ENCODE results near the gene LRMDA.

Gene LRMDA

DNA sequence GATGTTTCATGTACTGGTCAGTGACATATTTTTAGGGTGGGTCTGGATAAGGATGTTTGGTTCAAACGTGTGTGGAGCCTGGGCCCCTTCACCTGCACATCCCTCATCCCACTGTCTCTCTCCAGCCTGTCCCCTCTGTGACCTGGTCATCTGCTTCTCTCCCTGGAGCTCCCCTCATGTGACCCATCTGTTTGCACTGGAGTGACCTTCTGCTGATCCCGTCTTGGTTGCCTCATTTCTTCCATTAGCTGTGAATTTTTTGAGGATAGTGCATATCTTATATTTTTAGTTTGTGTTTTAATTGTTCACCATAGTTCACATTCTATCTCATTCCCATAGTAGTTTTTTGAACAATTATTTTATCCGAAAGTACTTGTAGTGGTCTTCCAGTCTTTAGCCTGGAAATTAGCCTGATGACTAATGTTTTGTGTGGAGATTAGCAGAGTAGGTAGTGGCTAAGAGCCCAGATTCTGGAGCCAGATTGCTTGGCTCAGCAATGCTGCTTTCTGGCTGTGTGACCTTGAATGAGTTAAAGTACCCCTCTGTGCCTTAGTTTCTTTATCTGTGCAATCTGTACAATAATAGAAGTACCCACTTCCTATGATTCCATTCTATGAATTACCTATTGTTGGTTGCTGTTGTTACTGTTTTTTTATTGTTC lies 224.5 kb downstream of the LRMDA start:
- H3K4me3 ChIP-seq (ENCODE audit: low read depth, low read length), result no peak overlapping the region
- no peak for DNase-seq (ENCODE audit: low read depth)
- TF ChIP-seq, protein P1, sequence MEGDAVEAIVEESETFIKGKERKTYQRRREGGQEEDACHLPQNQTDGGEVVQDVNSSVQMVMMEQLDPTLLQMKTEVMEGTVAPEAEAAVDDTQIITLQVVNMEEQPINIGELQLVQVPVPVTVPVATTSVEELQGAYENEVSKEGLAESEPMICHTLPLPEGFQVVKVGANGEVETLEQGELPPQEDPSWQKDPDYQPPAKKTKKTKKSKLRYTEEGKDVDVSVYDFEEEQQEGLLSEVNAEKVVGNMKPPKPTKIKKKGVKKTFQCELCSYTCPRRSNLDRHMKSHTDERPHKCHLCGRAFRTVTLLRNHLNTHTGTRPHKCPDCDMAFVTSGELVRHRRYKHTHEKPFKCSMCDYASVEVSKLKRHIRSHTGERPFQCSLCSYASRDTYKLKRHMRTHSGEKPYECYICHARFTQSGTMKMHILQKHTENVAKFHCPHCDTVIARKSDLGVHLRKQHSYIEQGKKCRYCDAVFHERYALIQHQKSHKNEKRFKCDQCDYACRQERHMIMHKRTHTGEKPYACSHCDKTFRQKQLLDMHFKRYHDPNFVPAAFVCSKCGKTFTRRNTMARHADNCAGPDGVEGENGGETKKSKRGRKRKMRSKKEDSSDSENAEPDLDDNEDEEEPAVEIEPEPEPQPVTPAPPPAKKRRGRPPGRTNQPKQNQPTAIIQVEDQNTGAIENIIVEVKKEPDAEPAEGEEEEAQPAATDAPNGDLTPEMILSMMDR (IDR thresholded peaks at IDR 0.05; ENCODE audit: low read depth, low read length, missing control alignments), result no peak

DNA sequence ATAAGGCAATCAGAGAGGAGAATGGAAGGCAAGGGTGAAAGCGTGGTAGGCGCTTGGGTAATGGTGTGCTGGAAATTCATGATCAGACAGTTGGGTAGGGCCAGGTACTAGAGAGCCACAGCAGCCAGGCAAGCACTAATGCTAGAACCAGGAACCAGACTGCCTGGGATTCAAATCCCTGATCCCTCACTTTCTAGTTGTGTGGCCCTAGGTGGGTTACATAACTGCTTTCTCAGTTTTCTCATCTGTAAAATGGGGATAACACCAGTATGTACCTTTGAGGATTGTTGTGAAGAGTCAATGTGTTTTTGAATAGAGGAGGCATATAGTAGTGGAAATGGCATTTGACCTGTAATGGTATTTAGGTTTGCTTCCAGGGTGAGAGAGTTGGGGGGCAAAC lies 225.9 kb downstream of the LRMDA start:
- TF ChIP-seq, protein P1 (IDR thresholded peaks at IDR 0.05; ENCODE audit: low read depth, low read length, missing control alignments), result no peak
- no peak for DNase-seq (ENCODE audit: low read depth)
- H3K4me3 ChIP-seq (ENCODE audit: low read depth, low read length), result no peak overlapping the region

DNA sequence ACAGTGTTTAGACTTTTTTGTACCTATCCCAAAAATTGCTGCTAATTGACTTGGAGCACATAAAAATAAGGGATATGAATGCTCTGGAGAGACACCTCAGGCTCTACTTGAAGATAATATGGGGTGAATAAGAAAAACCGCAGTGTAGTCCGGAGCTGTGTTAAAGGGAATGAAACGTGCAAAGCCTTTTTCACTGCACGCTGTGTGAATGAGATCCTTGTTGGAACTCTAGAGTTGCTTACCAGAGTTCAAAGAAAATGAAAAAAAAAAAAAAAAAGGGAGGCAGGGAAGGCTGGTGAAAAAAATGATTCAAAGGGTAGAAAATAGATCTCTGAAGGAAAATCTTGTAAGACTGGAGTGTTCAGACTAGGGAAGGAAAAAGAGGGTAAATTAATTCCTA lies 226.6 kb downstream of the LRMDA start:
- TF ChIP-seq, protein P1 (IDR thresholded peaks at IDR 0.05; ENCODE audit: low read depth, low read length, missing control alignments), result no peak

DNA sequence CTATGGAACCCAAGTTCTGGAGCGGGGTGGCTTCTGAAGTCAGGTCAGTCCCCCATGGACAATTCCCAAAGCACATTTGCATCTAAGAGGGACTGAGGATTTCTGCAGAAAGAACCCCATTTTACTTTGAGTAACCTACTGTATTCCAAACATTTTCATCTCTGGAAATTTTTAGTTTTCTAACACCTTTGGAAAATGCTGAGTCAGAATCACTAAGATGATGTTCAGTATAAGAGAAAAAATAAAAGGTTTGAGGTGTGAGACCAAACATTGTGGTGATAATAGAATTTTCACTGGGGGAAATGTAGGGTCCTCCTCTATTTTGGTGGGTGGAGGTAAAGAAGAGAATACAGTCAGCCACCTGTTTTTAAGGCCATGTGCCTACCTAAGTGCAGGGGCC lies 227.1 kb downstream of the LRMDA start:
- no peak for DNase-seq (ENCODE audit: low read depth)
- TF ChIP-seq, protein P1 (IDR thresholded peaks at IDR 0.05; ENCODE audit: low read depth, low read length, missing control alignments), result no peak
- H3K4me3 ChIP-seq (ENCODE audit: low read depth, low read length), result no peak overlapping the region

More for the DNA sequence above, 226.6 kb downstream of the LRMDA start:
- no peak overlapping the region for H3K4me3 ChIP-seq (ENCODE audit: low read depth, low read length)
- no peak for DNase-seq (ENCODE audit: low read depth)

DNA sequence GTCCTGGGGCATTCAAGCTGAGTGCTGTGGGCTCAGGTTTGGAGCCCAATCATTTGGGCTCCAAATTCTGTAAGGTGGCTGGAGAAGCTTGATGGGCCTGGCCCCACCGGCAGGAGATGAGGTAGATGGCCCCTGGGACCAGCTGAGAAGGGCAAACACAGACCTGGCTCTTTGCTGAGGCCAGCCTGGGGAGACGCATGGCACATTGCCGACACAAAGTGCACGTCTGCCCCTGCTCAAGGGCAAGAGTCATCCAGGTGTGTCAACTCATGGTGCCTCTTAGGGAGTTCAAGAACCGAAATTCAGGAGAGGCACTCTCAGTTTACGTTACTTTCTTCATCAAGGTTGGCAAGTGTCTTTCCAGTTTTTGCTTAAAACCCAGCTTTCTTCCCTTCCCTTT lies 227.5 kb downstream of the LRMDA start:
- TF ChIP-seq, protein P1 (IDR thresholded peaks at IDR 0.05; ENCODE audit: low read depth, low read length, missing control alignments), result no peak
- no peak for DNase-seq (ENCODE audit: low read depth)
- no peak overlapping the region for H3K4me3 ChIP-seq (ENCODE audit: low read depth, low read length)

DNA sequence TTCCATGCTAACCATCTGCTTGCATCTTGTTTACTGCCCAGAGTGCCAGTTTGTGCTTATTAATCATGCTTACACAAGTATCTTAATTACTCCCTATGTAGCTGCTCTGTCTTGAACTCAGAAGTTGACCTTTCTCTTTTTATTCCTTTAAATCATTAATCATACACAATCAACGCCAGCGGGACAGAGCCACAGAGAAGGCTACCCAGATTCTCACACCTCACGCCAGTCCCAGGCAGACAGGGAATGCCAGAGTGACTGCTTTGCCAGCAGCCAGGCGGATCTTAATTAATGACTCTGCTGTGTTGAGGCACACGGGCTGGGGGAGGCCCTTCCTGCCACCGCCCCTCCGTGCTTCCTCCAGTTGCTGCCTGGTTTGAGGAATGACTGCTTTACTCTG lies 229.4 kb downstream of the LRMDA start:
- no peak overlapping the region for H3K4me3 ChIP-seq (ENCODE audit: low read depth, low read length)
- DNase-seq (ENCODE audit: low read depth), result no peak
- TF ChIP-seq, protein P1 (IDR thresholded peaks at IDR 0.05; ENCODE audit: low read depth, low read length, missing control alignments), result no peak

DNA sequence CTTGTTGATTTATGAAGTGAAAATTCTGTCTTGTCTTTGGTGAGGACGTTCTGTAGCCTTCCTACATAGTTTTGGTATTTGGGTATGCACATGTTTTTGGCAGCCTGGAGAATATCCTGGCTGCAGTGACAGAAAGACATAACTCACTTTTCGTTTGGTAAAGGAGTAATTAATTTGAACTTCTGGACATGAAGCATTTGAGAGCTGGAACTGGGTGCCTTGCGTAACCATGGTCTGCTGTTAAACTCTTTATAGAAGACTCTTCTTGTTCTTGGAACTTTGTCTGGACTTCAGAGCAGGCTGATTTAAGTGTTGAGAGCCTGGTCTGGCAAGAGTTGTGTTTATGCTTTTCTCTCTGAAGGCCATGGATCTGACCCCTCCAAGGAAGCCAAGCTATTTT lies 231.3 kb downstream of the LRMDA start:
- TF ChIP-seq, protein P1 (IDR thresholded peaks at IDR 0.05; ENCODE audit: low read depth, low read length, missing control alignments), result no peak
- no peak for DNase-seq (ENCODE audit: low read depth)
- no peak overlapping the region for H3K4me3 ChIP-seq (ENCODE audit: low read depth, low read length)
